Keratinocyte (primary cell): ENCODE results near the gene POU5F2.

Source experiments
- EZH2 ChIP-seq: IDR thresholded peaks from one replicate; pipeline ENCODE4 v1.6.1; 2012; ENCODE audit warnings: inconsistent platforms, mild to moderate bottlenecking, low read length, moderate library complexity
- TF ChIP-seq, protein P1 (sequence below), 3 experiments: IDR thresholded peaks in 1 of 3; conservative IDR thresholded peaks in 1 of 3; optimal IDR thresholded peaks in 1 of 3; 2 replicates in 2 of 3; 3 replicates in 1 of 3; pipeline versions ENCODE3 to v1.5.1; 2011; ENCODE audit warnings: low read length in 3 of 3, mild to moderate bottlenecking in 3 of 3, moderate library complexity in 2 of 3, control low read depth in 1 of 3, inconsistent platforms in 1 of 3; ENCODE audit not compliant: insufficient read depth in 2 of 3; ENCODE audit errors: extremely low read depth in 1 of 3

DNA sequence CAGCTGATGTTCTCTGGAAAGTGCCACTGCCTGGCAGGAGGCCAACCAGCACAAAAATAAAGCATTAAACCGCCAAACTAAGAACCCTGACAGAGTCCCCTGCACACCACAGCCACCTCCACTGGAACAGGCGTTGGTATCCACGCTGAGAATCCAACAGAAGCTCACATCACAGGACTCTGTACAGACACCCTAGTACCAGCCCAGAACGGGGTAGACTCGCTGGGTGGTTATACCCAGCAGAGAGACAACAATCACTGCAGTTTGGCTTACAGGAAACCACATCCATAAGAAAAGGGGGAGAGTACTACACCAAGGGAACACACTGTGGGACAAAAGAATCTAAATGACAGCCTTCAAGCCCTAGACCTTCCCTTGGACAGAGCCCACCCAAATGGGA lies 15.0 kb upstream of the POU5F2 start:
- TF ChIP-seq, protein P1, sequence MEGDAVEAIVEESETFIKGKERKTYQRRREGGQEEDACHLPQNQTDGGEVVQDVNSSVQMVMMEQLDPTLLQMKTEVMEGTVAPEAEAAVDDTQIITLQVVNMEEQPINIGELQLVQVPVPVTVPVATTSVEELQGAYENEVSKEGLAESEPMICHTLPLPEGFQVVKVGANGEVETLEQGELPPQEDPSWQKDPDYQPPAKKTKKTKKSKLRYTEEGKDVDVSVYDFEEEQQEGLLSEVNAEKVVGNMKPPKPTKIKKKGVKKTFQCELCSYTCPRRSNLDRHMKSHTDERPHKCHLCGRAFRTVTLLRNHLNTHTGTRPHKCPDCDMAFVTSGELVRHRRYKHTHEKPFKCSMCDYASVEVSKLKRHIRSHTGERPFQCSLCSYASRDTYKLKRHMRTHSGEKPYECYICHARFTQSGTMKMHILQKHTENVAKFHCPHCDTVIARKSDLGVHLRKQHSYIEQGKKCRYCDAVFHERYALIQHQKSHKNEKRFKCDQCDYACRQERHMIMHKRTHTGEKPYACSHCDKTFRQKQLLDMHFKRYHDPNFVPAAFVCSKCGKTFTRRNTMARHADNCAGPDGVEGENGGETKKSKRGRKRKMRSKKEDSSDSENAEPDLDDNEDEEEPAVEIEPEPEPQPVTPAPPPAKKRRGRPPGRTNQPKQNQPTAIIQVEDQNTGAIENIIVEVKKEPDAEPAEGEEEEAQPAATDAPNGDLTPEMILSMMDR (optimal IDR thresholded peaks at IDR 0.05 in 1 of 3, IDR thresholded peaks at IDR 0.05 in 1 of 3, conservative IDR thresholded peaks at IDR 0.05 in 1 of 3; ENCODE audit: extremely low read depth in 1 of 3, insufficient read depth in 2 of 3, low read length in 3 of 3): no peak
- no peak for TF ChIP-seq EZH2
